Panc1 (cell line): ENCODE measurements around the gene NEK7. TPM values are rescaled to one million over a fixed set of nuclear protein-coding genes. Genes with fewer than 3 reads are reported as not detected.

Experiments
- ATAC-seq: fragments of 200-7000 bp; cut with Tn5 transposase; 2 replicates; pipeline ENCODE4 v1.9.1; 2020; ENCODE audit warnings: mild to moderate bottlenecking, moderate library complexity
- BruUV-seq: library from RNA; stranded (reverse); fragments of 400-500 nt; replicated peaks from 2 replicates; lab custom pipeline; 2021; lab: Mats Ljungman, UMichigan
- CTCF ChIA-PET: fragments of 300-600 bp; sonication (Branson Sonifier 250); formaldehyde crosslinking; loops from one replicate; lab custom pipeline; 2022; ENCODE audit warnings: antibody characterized with exemption; lab: Charles Lee
- POLR2A ChIA-PET: fragments of 300-600 bp; sonication (Branson Sonifier 250); formaldehyde crosslinking; loops from one replicate; lab custom pipeline; 2022; ENCODE audit warnings: antibody characterized with exemption; lab: Charles Lee
- DNase-seq: peaks from one replicate; pipeline ENCODE4 v3.0.0-alpha.2; 2010; ENCODE audit warnings: low read depth, low spot score
- H3K27ac ChIP-seq: 2 replicates; pipeline ENCODE4 v1.5.1; 2011; ENCODE audit warnings: mild to moderate bottlenecking, low read length, inconsistent platforms
- H3K27me3 ChIP-seq: fragments of 200-500 bp; sonication (Bioruptor generic); 2 replicates; pipeline ENCODE4 v1.6.0; 2014; ENCODE audit warnings: low read length, inconsistent platforms; ENCODE audit not compliant: control insufficient read depth, insufficient read depth
- H3K36me3 ChIP-seq: fragments of 200-500 bp; sonication (Bioruptor generic); 2 replicates; pipeline ENCODE4 v1.5.1; 2014; ENCODE audit warnings: inconsistent platforms, mild to moderate bottlenecking, low read length, moderate library complexity; ENCODE audit not compliant: control insufficient read depth, insufficient read depth
- H3K4me1 ChIP-seq: 2 replicates; pipeline ENCODE4 v1.5.1; 2011; ENCODE audit warnings: inconsistent platforms, mild to moderate bottlenecking, low read length, moderate library complexity; ENCODE audit not compliant: control insufficient read depth, insufficient read depth
- H3K4me3 ChIP-seq, 2 experiments: 2 replicates each; pipeline ENCODE4 v1.5.1; 2011 to 2012; ENCODE audit warnings: low read depth in 2 of 2, low read length in 2 of 2, mild to moderate bottlenecking in 2 of 2, inconsistent platforms in 1 of 2, moderate library complexity in 1 of 2
- H3K9me3 ChIP-seq: fragments of 200-500 bp; sonication (Bioruptor generic); 2 replicates; pipeline ENCODE4 v1.5.1; 2014; ENCODE audit warnings: low read depth, mild to moderate bottlenecking, inconsistent platforms, low read length, moderate library complexity; ENCODE audit not compliant: control insufficient read depth, insufficient read depth
- POLR2AphosphoS5 ChIP-seq: IDR thresholded peaks from 2 replicates; pipeline ENCODE4 v1.6.1; 2012; ENCODE audit warnings: mild to moderate bottlenecking, low read depth, low read length, moderate library complexity
- SIN3A ChIP-seq: IDR thresholded peaks from 2 replicates; pipeline ENCODE4 v1.6.1; 2012; ENCODE audit warnings: low read depth, mild to moderate bottlenecking, low read length, moderate library complexity, borderline replicate concordance; ENCODE audit not compliant: insufficient read depth
- TCF7L2 ChIP-seq: IDR thresholded peaks from 2 replicates; pipeline ENCODE4 v1.6.1; 2011; ENCODE audit warnings: mild to moderate bottlenecking, low read depth, low read length, inconsistent platforms
- in situ Hi-C: cut with HindIII; loops from 2 replicates; pipeline ENCODE4 v1.10.0; 2016; ENCODE audit warnings: low sequenced_read_pairs, low pct_unique_long_range_greater_than_20kb
- intact Hi-C: fragments of 100-400 bp; cut with micrococcal nuclease; formaldehyde crosslinking; loops from one replicate; pipeline ENCODE4 v1.10.0; 2022; ENCODE audit not compliant: unreplicated experiment
- total RNA-seq: library from RNA; stranded (reverse); gene quantifications from one replicate; pipeline ENCODE4 v1.2.1, GENCODE V29; 2021; ENCODE audit not compliant: unreplicated experiment
- TF ChIP-seq, protein P1 (sequence below): fragments of 450-650 bp; IDR thresholded peaks from 2 replicates; pipeline ENCODE4 v1.5.1; 2017; ENCODE audit warnings: mild to moderate bottlenecking
- TF ChIP-seq, protein P2 (sequence below), 2 experiments: IDR thresholded peaks; 2 replicates each; pipeline ENCODE4 v1.6.1; 2011 to 2012; ENCODE audit warnings: low read depth in 2 of 2, control low read depth in 1 of 2, low read length in 1 of 2, mild to moderate bottlenecking in 1 of 2, moderate library complexity in 1 of 2; ENCODE audit not compliant: insufficient read depth in 1 of 2

NEK7 gene
- total RNA-seq, 1 experiment from 2014 or later, result 53.0 TPM

- H3K27ac ChIP-seq, result no peak overlapping the region
- no peaks in the 10 kb centered on the region for H3K9me3 ChIP-seq
- no peaks in the 10 kb centered on the region for H3K4me1 ChIP-seq
- POLR2A ChIA-PET, result no interaction called here
- ATAC-seq (no peak), DNase-seq (no peak)
- H3K36me3 ChIP-seq, result no peaks in the 10 kb centered on the region
- CTCF ChIA-PET, result no interaction called here
- TF ChIP-seq TCF7L2 (no peak), SIN3A (no peak), POLR2AphosphoS5 (no peak)
- TF ChIP-seq, protein P1, sequence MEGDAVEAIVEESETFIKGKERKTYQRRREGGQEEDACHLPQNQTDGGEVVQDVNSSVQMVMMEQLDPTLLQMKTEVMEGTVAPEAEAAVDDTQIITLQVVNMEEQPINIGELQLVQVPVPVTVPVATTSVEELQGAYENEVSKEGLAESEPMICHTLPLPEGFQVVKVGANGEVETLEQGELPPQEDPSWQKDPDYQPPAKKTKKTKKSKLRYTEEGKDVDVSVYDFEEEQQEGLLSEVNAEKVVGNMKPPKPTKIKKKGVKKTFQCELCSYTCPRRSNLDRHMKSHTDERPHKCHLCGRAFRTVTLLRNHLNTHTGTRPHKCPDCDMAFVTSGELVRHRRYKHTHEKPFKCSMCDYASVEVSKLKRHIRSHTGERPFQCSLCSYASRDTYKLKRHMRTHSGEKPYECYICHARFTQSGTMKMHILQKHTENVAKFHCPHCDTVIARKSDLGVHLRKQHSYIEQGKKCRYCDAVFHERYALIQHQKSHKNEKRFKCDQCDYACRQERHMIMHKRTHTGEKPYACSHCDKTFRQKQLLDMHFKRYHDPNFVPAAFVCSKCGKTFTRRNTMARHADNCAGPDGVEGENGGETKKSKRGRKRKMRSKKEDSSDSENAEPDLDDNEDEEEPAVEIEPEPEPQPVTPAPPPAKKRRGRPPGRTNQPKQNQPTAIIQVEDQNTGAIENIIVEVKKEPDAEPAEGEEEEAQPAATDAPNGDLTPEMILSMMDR, result no peak
- TF ChIP-seq, protein P2, sequence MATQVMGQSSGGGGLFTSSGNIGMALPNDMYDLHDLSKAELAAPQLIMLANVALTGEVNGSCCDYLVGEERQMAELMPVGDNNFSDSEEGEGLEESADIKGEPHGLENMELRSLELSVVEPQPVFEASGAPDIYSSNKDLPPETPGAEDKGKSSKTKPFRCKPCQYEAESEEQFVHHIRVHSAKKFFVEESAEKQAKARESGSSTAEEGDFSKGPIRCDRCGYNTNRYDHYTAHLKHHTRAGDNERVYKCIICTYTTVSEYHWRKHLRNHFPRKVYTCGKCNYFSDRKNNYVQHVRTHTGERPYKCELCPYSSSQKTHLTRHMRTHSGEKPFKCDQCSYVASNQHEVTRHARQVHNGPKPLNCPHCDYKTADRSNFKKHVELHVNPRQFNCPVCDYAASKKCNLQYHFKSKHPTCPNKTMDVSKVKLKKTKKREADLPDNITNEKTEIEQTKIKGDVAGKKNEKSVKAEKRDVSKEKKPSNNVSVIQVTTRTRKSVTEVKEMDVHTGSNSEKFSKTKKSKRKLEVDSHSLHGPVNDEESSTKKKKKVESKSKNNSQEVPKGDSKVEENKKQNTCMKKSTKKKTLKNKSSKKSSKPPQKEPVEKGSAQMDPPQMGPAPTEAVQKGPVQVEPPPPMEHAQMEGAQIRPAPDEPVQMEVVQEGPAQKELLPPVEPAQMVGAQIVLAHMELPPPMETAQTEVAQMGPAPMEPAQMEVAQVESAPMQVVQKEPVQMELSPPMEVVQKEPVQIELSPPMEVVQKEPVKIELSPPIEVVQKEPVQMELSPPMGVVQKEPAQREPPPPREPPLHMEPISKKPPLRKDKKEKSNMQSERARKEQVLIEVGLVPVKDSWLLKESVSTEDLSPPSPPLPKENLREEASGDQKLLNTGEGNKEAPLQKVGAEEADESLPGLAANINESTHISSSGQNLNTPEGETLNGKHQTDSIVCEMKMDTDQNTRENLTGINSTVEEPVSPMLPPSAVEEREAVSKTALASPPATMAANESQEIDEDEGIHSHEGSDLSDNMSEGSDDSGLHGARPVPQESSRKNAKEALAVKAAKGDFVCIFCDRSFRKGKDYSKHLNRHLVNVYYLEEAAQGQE (IDR thresholded peaks at IDR 0.05; ENCODE audit: insufficient read depth in 1 of 2, low read depth in 2 of 2, low read length in 1 of 2), result no peak
- BruUV-seq, result no TSS peak
- in situ Hi-C loops (no loop called here), intact Hi-C loops (no loop called here)
- no peaks in the 10 kb centered on the region for H3K27me3 ChIP-seq
- H3K4me3 ChIP-seq, result no peak overlapping the region
Observed at GRCh38 chr1:198346178-198346577, 189.4 kb downstream of the NEK7 start.

- no TSS peak for BruUV-seq
- ATAC-seq, result no peak
- H3K9me3 ChIP-seq, result no peaks in the 10 kb centered on the region
- ChIA-PET POLR2A (no interaction called here), CTCF (no interaction called here)
- no peaks in the 10 kb centered on the region for H3K36me3 ChIP-seq
- H3K27ac ChIP-seq, result no peak overlapping the region
- DNase-seq, result no peak
- TF ChIP-seq SIN3A (no peak), POLR2AphosphoS5 (no peak), TCF7L2 (no peak)
- TF ChIP-seq, protein P2 (IDR thresholded peaks at IDR 0.05; ENCODE audit: insufficient read depth in 1 of 2, low read depth in 2 of 2, low read length in 1 of 2), result no peak
- TF ChIP-seq, protein P1, result no peak; the same call in 1 of the 2 replicates
- H3K4me1 ChIP-seq, result no peaks in the 10 kb centered on the region
- H3K4me3 ChIP-seq, result no peak overlapping the region
- in situ Hi-C loops, result no loop called here
- no peaks in the 10 kb centered on the region for H3K27me3 ChIP-seq
- intact Hi-C loops, result no loop called here
Observed at GRCh38 chr1:198350456-198350855, 193.7 kb downstream of the NEK7 start.
